Measurements from ENCODE around the gene HERPUD1.

- TF ChIP-seq, protein P1, sequence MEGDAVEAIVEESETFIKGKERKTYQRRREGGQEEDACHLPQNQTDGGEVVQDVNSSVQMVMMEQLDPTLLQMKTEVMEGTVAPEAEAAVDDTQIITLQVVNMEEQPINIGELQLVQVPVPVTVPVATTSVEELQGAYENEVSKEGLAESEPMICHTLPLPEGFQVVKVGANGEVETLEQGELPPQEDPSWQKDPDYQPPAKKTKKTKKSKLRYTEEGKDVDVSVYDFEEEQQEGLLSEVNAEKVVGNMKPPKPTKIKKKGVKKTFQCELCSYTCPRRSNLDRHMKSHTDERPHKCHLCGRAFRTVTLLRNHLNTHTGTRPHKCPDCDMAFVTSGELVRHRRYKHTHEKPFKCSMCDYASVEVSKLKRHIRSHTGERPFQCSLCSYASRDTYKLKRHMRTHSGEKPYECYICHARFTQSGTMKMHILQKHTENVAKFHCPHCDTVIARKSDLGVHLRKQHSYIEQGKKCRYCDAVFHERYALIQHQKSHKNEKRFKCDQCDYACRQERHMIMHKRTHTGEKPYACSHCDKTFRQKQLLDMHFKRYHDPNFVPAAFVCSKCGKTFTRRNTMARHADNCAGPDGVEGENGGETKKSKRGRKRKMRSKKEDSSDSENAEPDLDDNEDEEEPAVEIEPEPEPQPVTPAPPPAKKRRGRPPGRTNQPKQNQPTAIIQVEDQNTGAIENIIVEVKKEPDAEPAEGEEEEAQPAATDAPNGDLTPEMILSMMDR (IDR thresholded peaks at IDR 0.05), result no peak
- no peak for TF ChIP-seq SIN3A (IDR thresholded peaks at IDR 0.05; ENCODE audit: borderline replicate concordance, insufficient read depth, low read depth, low read length)
- no peak for TF ChIP-seq POLR2AphosphoS5 (IDR thresholded peaks at IDR 0.05; ENCODE audit: low read depth, low read length)
- no peak for TF ChIP-seq TCF7L2 (IDR thresholded peaks at IDR 0.05; ENCODE audit: low read depth, low read length)
Observed at GRCh38 chr16:56989988-56990387, 58.0 kb downstream of the HERPUD1 start.
